HG03378 (cell line): ENCODE measurements around the gene SLC19A1.

Experiments
- ATAC-seq: cut with Tn5 transposase; IDR thresholded peaks from one replicate; pipeline ENCODE4 v1.9.1; 2021; ENCODE audit warnings: mild to moderate bottlenecking, moderate library complexity; ENCODE audit not compliant: unreplicated experiment

SLC19A1 gene

GRCh38 chr21:45469273-45470086, 72.8 kb downstream of the SLC19A1 start:
- ATAC-seq = no peak

DNA sequence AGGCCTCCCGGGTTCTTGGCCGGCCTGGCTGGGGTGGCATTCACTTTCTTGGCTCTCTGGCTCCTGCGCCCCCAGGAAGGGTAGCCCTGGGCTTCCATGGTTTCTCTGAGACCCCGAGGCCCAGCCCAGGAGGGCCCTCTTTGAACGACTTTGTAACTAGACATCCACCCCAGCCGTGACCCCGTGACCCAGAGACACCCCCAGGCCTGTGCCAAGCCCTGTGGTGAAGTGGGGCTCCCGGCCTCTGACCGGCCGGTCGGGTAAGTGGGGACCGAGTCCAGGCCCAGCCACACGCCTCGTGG, 73.3 kb downstream of the SLC19A1 start:
- no peak for ATAC-seq

GRCh38 chr21:45468051-45468970, 73.9 kb downstream of the SLC19A1 start:
- ATAC-seq = no peak

- no peak for ATAC-seq
Measured at GRCh38 chr21:45467221-45467779, 74.9 kb downstream of the SLC19A1 start.

DNA sequence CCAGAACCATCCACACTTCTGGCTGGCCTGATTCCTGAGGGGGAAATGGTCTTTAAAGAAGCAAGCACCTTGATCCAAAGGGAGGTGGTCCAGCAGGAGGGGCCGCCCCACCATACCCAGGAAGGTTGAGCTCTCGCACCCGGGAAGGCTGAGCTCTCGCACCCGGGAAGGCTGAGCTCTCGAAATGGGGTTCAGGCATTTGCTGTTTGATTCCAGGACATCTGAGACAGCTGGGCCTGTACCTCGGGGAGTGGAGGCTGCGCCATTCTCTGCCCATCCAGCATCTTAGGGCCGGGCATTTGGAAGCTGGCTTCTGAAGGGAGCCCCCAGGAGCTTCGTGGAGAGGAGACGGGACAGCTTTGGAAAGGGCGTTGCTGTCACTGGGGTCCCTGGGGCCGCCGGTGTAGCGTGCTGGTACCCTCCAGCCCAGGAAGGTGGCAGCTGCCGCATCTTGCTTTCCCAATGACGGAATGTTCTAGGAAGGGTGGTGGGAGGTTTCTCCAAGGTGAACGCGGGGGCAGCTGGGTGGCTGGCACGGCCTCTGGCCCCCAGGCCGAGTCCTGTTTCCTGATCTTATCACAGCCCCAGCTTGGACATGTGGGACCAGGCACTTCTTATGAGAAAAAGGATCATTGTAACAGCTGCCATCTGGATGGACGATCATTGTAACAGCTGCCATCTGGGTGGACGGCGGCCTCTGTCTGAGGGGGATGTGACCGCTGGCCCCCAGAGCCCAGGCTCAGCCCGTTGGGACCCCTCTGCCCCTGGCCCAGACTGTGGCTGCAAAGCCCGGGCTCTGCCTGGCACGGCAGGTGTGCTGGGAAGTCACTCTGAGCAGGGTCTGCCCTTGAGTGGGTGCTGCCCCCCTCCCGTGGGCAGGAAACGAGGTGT, 75.7 kb downstream of the SLC19A1 start:
- no peak for ATAC-seq

GRCh38 chr21:45465611-45466329, 76.5 kb downstream of the SLC19A1 start:
- no peak for ATAC-seq

- no peak for ATAC-seq
Measured at GRCh38 chr21:45465105-45465504, 77.1 kb downstream of the SLC19A1 start.

- ATAC-seq = no peak
Measured at GRCh38 chr21:45464309-45464708, 77.9 kb downstream of the SLC19A1 start.

DNA sequence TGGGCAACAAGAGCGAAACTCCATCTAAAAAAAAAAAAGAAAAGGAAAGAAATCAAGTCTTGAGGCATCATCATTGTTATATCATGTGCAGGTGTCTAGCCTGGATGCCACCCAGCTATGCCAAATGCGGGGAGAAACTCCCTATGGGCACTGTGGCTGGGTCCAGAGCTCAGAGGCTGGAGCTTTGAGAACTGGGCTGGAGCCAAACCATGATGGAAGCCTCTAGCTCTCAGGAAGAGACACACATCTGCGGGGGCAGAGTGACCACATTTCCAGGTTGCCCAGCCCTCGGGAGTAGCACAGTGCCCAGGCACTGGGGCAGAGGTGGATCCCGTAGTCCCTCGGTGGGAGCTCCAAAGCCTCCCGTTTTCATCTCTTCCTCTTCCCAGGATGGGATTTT, 78.4 kb downstream of the SLC19A1 start:
- ATAC-seq = no peak

DNA sequence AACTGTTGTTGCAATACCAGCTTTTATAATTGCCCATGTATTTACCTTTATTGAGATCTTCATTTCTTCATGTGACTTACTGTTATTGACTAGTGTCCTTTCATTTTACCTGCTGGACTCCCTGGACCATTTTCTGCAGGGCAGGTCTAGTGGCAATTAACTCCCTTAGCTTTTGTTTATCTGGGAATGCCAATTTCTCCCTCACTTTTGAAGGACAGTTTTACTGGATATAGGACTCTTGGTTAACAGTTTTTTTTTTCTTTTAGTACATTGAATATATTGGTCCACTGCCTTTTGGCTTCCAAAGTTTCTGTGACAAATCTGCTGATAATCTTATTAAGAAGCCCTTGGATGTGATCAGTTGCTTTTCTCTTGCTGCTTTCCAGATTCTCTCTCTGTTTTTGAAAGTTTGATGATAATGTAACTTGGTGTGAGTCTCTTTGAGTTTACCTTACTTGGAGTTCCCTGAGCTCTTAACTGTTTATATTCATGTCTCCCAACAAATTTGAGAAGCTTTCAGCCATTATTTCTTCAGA, 80.4 kb downstream of the SLC19A1 start:
- no peak for ATAC-seq

GRCh38 chr21:45461369-45461750, 80.9 kb downstream of the SLC19A1 start:
- no peak for ATAC-seq

DNA sequence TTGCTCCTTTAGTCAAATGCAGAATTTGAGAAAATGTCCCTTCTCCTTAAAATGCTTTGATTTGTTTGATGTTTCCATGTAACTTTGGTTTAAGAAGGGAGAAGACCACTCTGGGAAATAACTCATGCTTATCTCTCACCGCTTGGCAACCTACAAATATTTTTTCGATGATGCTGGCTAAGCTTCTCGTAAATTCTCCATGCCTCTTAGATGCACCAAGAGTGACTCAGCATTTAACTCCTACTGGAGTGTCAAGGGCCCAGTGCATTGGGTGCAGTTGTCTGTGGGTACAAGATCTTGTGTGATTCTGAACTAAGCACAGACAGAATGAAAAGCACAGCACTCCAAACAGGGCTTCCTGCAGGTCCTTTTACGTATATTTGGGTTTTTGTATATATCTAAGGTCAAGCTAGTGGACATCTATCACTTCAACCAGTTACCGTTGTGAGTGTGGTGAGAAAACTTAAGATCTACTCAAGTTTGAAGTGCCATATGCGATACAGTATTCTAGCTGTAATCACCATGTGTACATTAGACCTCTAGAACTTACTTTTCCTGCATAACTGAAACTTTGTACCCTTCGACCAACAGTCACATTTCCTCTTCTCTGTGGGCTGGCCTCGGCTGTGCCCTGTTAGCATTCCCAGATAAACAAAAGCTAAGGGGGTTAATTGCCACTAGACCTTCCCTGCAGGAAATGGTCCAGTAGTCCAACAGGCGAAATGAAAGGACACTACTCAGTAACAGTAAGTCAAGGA, 81.5 kb downstream of the SLC19A1 start:
- no peak for ATAC-seq

GRCh38 chr21:45460011-45460565, 82.2 kb downstream of the SLC19A1 start:
- ATAC-seq = no peak

GRCh38 chr21:45459171-45460010, 82.8 kb downstream of the SLC19A1 start:
- ATAC-seq = no peak

DNA sequence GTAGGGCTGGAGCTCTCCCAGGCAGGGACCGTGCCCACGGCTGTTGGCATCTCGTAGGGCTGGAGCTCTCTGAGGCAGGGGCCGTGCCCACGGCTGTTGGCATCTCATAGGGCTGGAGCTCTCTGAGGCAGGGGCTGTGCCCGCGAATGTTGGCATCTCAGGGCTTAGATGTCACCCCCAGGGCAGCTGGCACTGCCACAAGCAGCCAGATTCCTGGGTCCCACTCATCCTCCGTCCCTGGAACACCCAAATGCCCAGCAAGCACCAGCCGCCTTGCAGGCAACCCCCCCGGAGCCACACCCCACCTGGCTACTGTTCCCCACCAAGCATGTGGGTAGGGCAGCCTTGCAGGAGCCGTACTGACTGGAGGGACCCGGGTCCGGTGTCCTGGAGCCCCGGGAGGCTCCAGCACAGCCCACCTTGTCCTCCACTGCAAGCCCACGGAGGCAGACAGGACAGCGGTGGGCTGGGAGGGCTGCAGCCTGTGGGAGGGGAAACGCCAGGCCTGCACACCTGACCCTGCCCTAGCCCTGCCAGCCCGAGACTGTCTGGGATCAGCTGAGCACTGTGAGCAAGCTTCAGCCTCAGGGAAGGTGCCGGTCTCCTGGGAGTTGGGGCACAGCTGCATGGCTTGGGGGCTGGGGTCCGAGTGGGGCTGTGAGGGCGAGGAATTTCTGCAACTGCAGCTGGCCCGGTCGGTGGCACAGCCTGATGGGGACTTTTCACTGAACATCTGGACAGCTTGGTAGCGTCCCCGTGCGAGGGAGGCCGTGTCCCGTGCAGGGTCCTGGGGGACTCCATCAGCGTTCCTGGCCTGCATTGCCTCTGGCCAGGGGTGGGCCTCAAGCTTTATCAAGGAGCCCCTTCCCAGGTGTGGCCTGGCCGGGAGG, 83.7 kb downstream of the SLC19A1 start:
- ATAC-seq = no peak

- no peak for ATAC-seq
Measured at GRCh38 chr21:45457832-45458172, 84.4 kb downstream of the SLC19A1 start.

DNA sequence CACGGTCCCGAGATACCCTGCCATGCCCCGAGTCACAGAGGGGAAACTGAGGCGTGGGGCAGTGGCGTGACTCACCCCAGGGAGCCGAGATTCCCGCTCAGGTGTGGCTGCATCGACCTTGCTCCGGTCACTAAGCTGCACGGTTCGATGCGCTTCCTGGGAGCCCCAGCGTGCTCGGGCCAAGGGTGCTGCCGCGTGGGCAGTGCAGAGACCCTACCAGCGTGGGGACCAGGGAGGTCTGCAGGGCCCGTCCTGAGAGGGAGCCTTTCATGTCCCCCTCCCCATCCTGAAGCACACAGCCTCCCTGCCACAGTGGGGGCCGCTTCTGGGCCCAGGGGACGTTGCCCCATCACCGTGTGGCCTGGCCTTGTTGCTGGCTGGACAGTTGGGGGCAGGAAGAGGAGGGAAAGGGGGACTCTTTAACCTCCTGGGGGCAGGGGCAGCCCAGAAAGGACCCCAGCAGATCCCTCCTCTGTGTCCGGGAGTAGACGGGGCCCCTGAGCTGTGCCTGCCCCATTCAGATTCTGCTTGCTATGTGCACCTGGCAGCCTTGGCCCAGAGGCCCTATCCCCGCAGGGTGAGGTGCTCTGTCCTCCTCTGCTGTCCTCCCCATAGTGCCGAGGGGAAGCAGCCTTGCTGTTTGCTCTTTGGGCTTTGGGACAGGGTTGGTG, 84.9 kb downstream of the SLC19A1 start:
- ATAC-seq = no peak
